ENCODE measurements around the gene KCNV2.

DNA sequence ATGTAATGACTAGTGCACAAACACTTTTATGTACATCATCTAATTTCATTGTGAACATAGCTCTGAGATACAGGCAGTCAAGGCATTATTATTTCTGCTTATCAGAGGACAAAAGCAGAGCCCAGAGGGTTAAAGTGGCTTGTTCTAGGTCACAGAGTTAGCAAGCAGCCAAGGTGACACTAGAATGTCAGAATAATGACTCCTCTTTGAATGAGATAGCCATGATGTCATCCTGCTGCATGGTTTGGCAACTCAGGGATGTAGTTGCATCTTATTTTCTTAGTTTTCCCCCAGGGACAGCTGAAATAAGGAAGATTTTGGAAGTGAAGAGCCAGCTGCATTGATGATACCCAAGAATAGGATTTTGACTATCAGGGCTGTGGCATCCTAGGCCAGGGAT, 54.4 kb downstream of the KCNV2 start:
- TF ChIP-seq CTCF (conservative IDR thresholded peaks at IDR 0.05 in 1 of 2, IDR thresholded peaks at IDR 0.05 in 1 of 2; ENCODE audit: low read depth in 1 of 2, low read length in 2 of 2) (no peak), EZH2 (IDR thresholded peaks at IDR 0.05; ENCODE audit: low read length, missing control alignments) (no peak)
